HG03442 (cell line): ENCODE data around the gene CASTOR2.
A peak's percentile ranks its signal among the peaks of the same experiment; 100 is the strongest.
"Not testable (repeated sequence)": the region's sequence is repeated elsewhere in the genome, so short reads cannot be mapped to it uniquely, and the experiment has no call there.

Experiments used
- ATAC-seq: cut with Tn5 transposase; IDR thresholded peaks from one replicate; pipeline ENCODE4 v1.9.1; 2021; ENCODE audit warnings: mild to moderate bottlenecking, moderate library complexity; ENCODE audit not compliant: unreplicated experiment

The CASTOR2 gene

GRCh38 chr7:75049817-75050216, 85.3 kb downstream of the CASTOR2 start:
- no peak for ATAC-seq

- no peak for ATAC-seq
These were observed 86.0 kb downstream of the CASTOR2 start for GRCh38 chr7:75050501-75050900.

GRCh38 chr7:75054744-75055143, 90.2 kb downstream of the CASTOR2 start:
- no peak for ATAC-seq

GRCh38 chr7:75055155-75055554, 90.7 kb downstream of the CASTOR2 start:
- no peak for ATAC-seq

GRCh38 chr7:75055830-75056772, 91.6 kb downstream of the CASTOR2 start:
- ATAC-seq = no peak

GRCh38 chr7:75058406-75058805, 93.9 kb downstream of the CASTOR2 start:
- no peak for ATAC-seq

GRCh38 chr7:75064291-75064690, 99.8 kb downstream of the CASTOR2 start:
- ATAC-seq = no peak

GRCh38 chr7:75064801-75065200, 100.3 kb downstream of the CASTOR2 start:
- no peak for ATAC-seq

- no peak for ATAC-seq
These were observed 102.0 kb downstream of the CASTOR2 start for GRCh38 chr7:75066521-75066920.

GRCh38 chr7:75072981-75073283, 108.4 kb downstream of the CASTOR2 start:
- ATAC-seq = peak; percentile 13

- not testable (repeated sequence) for ATAC-seq
These were observed 109.7 kb downstream of the CASTOR2 start for GRCh38 chr7:75074262-75074641.
